Stimulated activated CD4-positive, alpha-beta T cell treated with anti-CD3 and anti-CD28 coated beads, Interleukin-1b, Interleukin-23, amount 100 ng/mL, for 24 hours (primary cell): ENCODE results near the gene NTNG1.
"Not testable (repeated sequence)": the region's sequence is repeated elsewhere in the genome, so short reads cannot be mapped to it uniquely, and the experiment has no call there.

Experiments
- DNase-seq, 4 experiments: peaks; one replicate each; pipeline ENCODE4 v3.0.0-alpha.2; 2020; ENCODE audit warnings: low read depth in 4 of 4, low spot score in 1 of 4

Gene NTNG1

GRCh38 chr1:107140703-107141490, at the start of gene NTNG1:
TSS of gene NTNG1 (plus strand) at chr1:107141039.
- DNase-seq, result no peak

- no peak for DNase-seq
Observed at GRCh38 chr1:107091418-107091817, 49.4 kb upstream of the NTNG1 start.

GRCh38 chr1:107093395-107093794, 47.4 kb upstream of the NTNG1 start:
- not testable (repeated sequence) for DNase-seq

GRCh38 chr1:107095647-107096046, 45.2 kb upstream of the NTNG1 start:
- no peak for DNase-seq

GRCh38 chr1:107096690-107097089, 44.1 kb upstream of the NTNG1 start:
- DNase-seq, result no peak

- DNase-seq, result no peak
Observed at GRCh38 chr1:107098961-107099360, 41.9 kb upstream of the NTNG1 start.

GRCh38 chr1:107100331-107100984, 40.4 kb upstream of the NTNG1 start:
- DNase-seq, result no peak

- DNase-seq, result no peak
Observed at GRCh38 chr1:107105914-107106313, 34.9 kb upstream of the NTNG1 start.

- no peak for DNase-seq
Observed at GRCh38 chr1:107110326-107110725, 30.5 kb upstream of the NTNG1 start.

- DNase-seq, result no peak
Observed at GRCh38 chr1:107116306-107116790, 24.5 kb upstream of the NTNG1 start.

GRCh38 chr1:107122225-107122624, 18.6 kb upstream of the NTNG1 start:
- DNase-seq, result no peak

- no peak for DNase-seq
Observed at GRCh38 chr1:107123741-107124140, 17.1 kb upstream of the NTNG1 start.

- DNase-seq, result no peak
Observed at GRCh38 chr1:107124694-107125093, 16.1 kb upstream of the NTNG1 start.

- no peak for DNase-seq
Observed at GRCh38 chr1:107132195-107132594, 8.6 kb upstream of the NTNG1 start.

- DNase-seq, result no peak
Observed at GRCh38 chr1:107132780-107133179, 8.1 kb upstream of the NTNG1 start.

GRCh38 chr1:107135463-107135862, 5.4 kb upstream of the NTNG1 start:
- DNase-seq, result no peak

- no peak for DNase-seq
Observed at GRCh38 chr1:107138166-107138565, 2.7 kb upstream of the NTNG1 start.

- no peak for DNase-seq
Observed at GRCh38 chr1:107138767-107139445, 1.9 kb upstream of the NTNG1 start.

GRCh38 chr1:107139833-107140702, 771 bp upstream of the NTNG1 start:
- no peak for DNase-seq

GRCh38 chr1:107141491-107142126, 770 bp downstream of the NTNG1 start:
- DNase-seq, result no peak
